MM.1S (cell line): ENCODE data around the gene TACR2.

Experiments
- EZH2 ChIP-seq: fragments of 300-600 bp; sonication (generic); optimal IDR thresholded peaks from 2 replicates; pipeline ENCODE3; 2017; ENCODE audit warnings: low read depth, mild to moderate bottlenecking, antibody characterized with exemption, low read length, mixed read lengths
- EZH2phosphoT487 ChIP-seq: fragments of 300-600 bp; sonication (generic); IDR thresholded peaks from 2 replicates; pipeline ENCODE4 v1.6.1; 2018; ENCODE audit warnings: antibody characterized with exemption, low read length
- TF ChIP-seq, protein P1 (sequence below): fragments of 300-600 bp; sonication (generic); IDR thresholded peaks from 2 replicates; pipeline ENCODE4 v1.5.1; 2016; ENCODE audit warnings: antibody characterized with exemption, low read length, mixed read lengths

DNA sequence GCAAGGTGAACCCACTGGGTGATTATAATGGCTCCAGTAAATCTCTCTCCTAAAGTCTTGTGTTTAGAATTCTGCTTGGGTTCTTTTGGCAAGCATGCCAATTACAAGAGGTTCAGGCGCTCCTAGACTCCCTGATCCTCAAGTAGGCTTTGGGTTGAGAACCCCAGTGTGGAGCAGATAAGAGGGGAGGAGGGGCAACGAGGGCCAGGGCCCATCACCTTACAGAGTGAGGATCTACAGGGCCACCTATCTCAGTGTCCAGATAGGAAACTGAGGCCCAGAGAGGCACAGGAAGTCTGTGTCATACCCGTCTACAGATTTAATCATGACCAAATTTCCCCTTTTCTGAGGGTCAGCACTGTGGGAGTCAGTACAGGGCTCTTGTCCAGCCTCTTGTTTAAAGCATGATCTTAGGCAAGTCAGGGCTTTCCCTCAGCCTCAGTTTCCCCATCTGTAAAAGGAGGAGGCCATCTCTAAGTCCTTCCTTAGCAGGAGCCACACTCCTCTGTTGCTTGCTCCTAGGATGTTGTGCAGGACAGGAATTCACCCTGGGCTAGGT is 4.4 kb downstream of the TACR2 start:
- TF ChIP-seq, protein P1, sequence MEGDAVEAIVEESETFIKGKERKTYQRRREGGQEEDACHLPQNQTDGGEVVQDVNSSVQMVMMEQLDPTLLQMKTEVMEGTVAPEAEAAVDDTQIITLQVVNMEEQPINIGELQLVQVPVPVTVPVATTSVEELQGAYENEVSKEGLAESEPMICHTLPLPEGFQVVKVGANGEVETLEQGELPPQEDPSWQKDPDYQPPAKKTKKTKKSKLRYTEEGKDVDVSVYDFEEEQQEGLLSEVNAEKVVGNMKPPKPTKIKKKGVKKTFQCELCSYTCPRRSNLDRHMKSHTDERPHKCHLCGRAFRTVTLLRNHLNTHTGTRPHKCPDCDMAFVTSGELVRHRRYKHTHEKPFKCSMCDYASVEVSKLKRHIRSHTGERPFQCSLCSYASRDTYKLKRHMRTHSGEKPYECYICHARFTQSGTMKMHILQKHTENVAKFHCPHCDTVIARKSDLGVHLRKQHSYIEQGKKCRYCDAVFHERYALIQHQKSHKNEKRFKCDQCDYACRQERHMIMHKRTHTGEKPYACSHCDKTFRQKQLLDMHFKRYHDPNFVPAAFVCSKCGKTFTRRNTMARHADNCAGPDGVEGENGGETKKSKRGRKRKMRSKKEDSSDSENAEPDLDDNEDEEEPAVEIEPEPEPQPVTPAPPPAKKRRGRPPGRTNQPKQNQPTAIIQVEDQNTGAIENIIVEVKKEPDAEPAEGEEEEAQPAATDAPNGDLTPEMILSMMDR = no peak
- TF ChIP-seq EZH2 = no peak
- no peak for TF ChIP-seq EZH2phosphoT487
